ENCODE results near the gene KLHL22. TPM values are rescaled to one million over a fixed set of nuclear protein-coding genes. Genes with fewer than 3 reads are reported as not detected.
A peak's percentile ranks its signal among the peaks of the same experiment; 100 is the strongest.

Gene KLHL22
- total RNA-seq, 6 donors from 2014 or later = 17.5 to 48.2 (median 22.7) TPM

DNA sequence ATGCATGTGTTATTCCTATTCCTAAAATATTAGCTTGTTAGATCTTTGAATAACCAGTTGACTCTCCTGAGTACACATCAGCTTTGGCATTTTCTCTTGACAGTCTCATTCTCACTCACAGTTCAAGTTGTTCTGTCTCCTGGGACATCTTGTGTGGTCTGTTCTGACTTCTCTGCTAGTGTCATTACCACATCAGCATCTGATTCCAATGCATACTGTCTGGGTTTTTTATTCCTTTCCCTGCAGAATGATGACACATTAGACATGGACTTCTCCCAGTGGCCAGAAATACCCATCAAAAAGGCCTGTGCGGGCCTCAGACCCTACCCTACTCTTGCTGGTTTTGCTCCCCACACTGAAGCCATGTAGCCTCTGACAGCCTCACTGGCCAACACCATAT lies 99.0 kb downstream of the KLHL22 start:
- no peaks in the 10 kb centered on the region for H3K27me3 ChIP-seq
- H3K9me3 ChIP-seq = no peaks in the 10 kb centered on the region
- TF ChIP-seq, protein P1, sequence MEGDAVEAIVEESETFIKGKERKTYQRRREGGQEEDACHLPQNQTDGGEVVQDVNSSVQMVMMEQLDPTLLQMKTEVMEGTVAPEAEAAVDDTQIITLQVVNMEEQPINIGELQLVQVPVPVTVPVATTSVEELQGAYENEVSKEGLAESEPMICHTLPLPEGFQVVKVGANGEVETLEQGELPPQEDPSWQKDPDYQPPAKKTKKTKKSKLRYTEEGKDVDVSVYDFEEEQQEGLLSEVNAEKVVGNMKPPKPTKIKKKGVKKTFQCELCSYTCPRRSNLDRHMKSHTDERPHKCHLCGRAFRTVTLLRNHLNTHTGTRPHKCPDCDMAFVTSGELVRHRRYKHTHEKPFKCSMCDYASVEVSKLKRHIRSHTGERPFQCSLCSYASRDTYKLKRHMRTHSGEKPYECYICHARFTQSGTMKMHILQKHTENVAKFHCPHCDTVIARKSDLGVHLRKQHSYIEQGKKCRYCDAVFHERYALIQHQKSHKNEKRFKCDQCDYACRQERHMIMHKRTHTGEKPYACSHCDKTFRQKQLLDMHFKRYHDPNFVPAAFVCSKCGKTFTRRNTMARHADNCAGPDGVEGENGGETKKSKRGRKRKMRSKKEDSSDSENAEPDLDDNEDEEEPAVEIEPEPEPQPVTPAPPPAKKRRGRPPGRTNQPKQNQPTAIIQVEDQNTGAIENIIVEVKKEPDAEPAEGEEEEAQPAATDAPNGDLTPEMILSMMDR (IDR thresholded peaks at IDR 0.05) = no peak
- TF ChIP-seq POLR2AphosphoS5 (IDR thresholded peaks at IDR 0.05) (no peak), POLR2A (IDR thresholded peaks at IDR 0.05) (no peak)
- no peak overlapping the region for H3K4me3 ChIP-seq
- no peak overlapping the region for H3K27ac ChIP-seq
- ATAC-seq (ENCODE audit: low FRiP score in 2 of 2) (no peak), DNase-seq (no peak)
- 86 to 87% methylated on average over 1 of the region's 1 CpG for WGBS, 2 donors
- H3K4me1 ChIP-seq = peaks cover 17 to 32% (median 27%) of the 10 kb centered on the region in 4 donors
- peaks cover 0 to 9% (median 0%) of the 10 kb centered on the region in 4 donors for H3K36me3 ChIP-seq

DNA sequence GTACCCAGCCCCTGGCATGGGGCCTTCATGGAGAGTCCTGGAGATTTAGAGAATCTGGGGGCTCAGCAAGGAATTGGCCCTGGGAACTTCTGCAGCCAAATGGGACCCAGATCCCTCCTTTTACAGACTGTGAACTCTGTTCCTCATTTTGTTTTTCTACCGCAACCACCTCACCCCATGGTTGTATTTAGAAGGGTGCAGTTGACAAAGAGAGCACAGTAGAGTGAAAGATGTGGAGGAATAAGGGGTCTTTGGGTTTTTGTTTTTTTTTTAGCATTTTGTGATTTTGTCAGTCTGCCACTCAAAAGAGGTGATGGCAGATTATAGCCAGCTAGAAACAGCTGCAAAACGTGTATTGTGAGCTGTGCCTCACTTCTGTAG lies 99.7 kb downstream of the KLHL22 start:
- no peaks in the 10 kb centered on the region for H3K9me3 ChIP-seq
- 46 to 64% methylated on average over 2 of the region's 2 CpGs for WGBS, 2 donors
- H3K36me3 ChIP-seq = peaks cover 0 to 3% (median 0%) of the 10 kb centered on the region in 4 donors
- ATAC-seq (ENCODE audit: low FRiP score in 2 of 2) (no peak), DNase-seq (no peak)
- TF ChIP-seq POLR2A (IDR thresholded peaks at IDR 0.05) (no peak), EP300 (IDR thresholded peaks at IDR 0.05) (no peak), POLR2AphosphoS5 (IDR thresholded peaks at IDR 0.05) (no peak)
- TF ChIP-seq, protein P1 (IDR thresholded peaks at IDR 0.05) = no peak
- H3K27me3 ChIP-seq = no peaks in the 10 kb centered on the region
- no peak overlapping the region for H3K27ac ChIP-seq
- peaks cover 17 to 32% (median 27%) of the 10 kb centered on the region in 4 donors for H3K4me1 ChIP-seq
- H3K4me3 ChIP-seq = no peak overlapping the region

DNA sequence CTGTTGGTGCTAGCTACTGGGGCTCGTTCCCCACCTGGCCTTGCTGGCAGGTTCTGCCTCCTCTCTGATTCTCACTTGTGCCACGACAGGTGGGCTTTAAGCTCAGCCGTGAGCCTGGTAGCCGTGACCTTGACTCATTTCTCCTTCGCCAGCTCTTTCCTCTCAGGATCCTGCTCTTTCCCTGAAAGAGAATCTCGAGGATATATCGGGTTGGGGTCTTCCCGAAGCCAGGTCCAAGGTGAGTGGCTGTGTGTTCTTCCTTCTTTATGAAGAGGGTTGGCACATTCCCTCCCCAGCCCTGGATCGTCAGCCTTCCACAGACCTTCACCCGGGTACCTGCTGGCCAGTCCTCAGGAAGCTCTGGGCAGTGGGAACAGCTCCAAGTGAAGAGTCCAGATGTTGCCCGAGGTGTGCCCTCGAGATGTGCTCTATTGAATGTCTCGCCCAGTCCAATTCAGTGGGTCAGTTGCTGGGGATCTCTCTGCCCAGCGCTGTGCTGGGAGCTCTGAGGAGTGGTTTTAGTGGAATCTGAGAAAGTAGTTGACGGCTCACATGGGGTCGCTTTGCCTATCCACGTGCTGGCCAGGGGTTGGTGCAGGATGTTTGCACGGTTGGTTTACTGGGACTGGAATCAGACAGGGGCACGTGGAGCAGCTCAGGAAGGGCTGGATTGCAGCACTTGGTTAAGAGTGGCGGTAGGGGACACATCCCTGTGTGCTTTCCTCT lies 100.3 kb downstream of the KLHL22 start:
- H3K4me1 ChIP-seq = peaks cover 17 to 32% (median 25%) of the 10 kb centered on the region in 4 donors
- ATAC-seq (ENCODE audit: low FRiP score in 2 of 2) (no peak), DNase-seq (no peak)
- H3K4me3 ChIP-seq = peak overlapping the region in 1 of 4 donors; percentile 90
- TF ChIP-seq, protein P1 (IDR thresholded peaks at IDR 0.05) = no peak
- TF ChIP-seq EP300 (IDR thresholded peaks at IDR 0.05) (no peak), POLR2AphosphoS5 (IDR thresholded peaks at IDR 0.05) (no peak), POLR2A (IDR thresholded peaks at IDR 0.05) (no peak)
- no peaks in the 10 kb centered on the region for H3K36me3 ChIP-seq
- WGBS, 2 donors = 63 to 71% methylated on average over 20 of the region's 20 CpGs
- H3K27ac ChIP-seq = no peak overlapping the region
- no peaks in the 10 kb centered on the region for H3K9me3 ChIP-seq
- no peaks in the 10 kb centered on the region for H3K27me3 ChIP-seq

- WGBS, 2 donors = 0 to 3% methylated on average over 1 to 17 of the region's 71 CpGs
- TF ChIP-seq, protein P1 (IDR thresholded peaks at IDR 0.05) = peak in 4 of 6 experiments; percentile 11 to 36 (median 27)
- TF ChIP-seq POLR2AphosphoS5 (IDR thresholded peaks at IDR 0.05) (peak; percentile 69 to 75), POLR2A (IDR thresholded peaks at IDR 0.05) (peak in 3 of 4 donors; percentile 35 to 74 (median 63)), EP300 (IDR thresholded peaks at IDR 0.05) (peak in 1 of 4 donors; percentile 17)
- Histone ChIP-seq H3K36me3 (no peaks in the 10 kb centered on the region), H3K27me3 (no peaks in the 10 kb centered on the region), H3K4me3 (peak within 1 kb of the TSS; percentile 57 to 90 (median 70)), H3K27ac (peak within 1 kb of the TSS; percentile 63 to 82 (median 78)), H3K4me1 (peaks cover 17 to 32% (median 21%) of the 10 kb centered on the region in 4 donors), H3K9me3 (no peaks in the 10 kb centered on the region)
- DNase-seq = peak; percentile 94 to 96
- peak; percentile 96 to 98 for ATAC-seq (ENCODE audit: low FRiP score in 2 of 2)
Measured at GRCh38 chr22:20393705-20394476, 101.7 kb downstream of the KLHL22 start, which contains the start of gene ZNF74. TSS of gene ZNF74 (plus strand) at chr22:20394151. CDS start at chr22:20394629, 478 bp downstream.
